OCI-LY7 (cell line): Measurements from ENCODE around the gene GGNBP2. TPM values are rescaled to one million over a fixed set of nuclear protein-coding genes. Genes with fewer than 3 reads are reported as not detected.
"Not testable (repeated sequence)": the region's sequence is repeated elsewhere in the genome, so short reads cannot be mapped to it uniquely, and the experiment has no call there.

ENCODE experiments used
- BruUV-seq: library from RNA; stranded (reverse); fragments of 400-500 nt; replicated peaks from 2 replicates; lab custom pipeline; 2021; lab: Mats Ljungman, UMichigan
- CTCF ChIA-PET: fragments of 300-600 bp; sonication (Branson Sonifier 250); formaldehyde crosslinking; loops from one replicate; lab custom pipeline; 2022; ENCODE audit warnings: antibody characterized with exemption; ENCODE audit not compliant: unreplicated experiment; lab: Charles Lee
- POLR2A ChIA-PET: fragments of 300-600 bp; sonication (Branson Sonifier 250); formaldehyde crosslinking; loops from one replicate; lab custom pipeline; 2022; ENCODE audit warnings: antibody characterized with exemption; lab: Charles Lee
- DNase-seq: peaks from one replicate; pipeline ENCODE4 v3.0.0-alpha.2; 2015; ENCODE audit warnings: low spot score
- H2AFZ ChIP-seq: fragments of 200-600 bp; sonication (generic), shearing (Covaris generic); 2 replicates; pipeline ENCODE4 v1.6.1; 2014; ENCODE audit warnings: mild to moderate bottlenecking, antibody characterized with exemption, low read length, moderate library complexity
- H3K27ac ChIP-seq: fragments of 200-600 bp; sonication (generic); 2 replicates; pipeline ENCODE4 v1.5.1; 2014; ENCODE audit warnings: mixed run types, low read depth, mild to moderate bottlenecking, moderate library complexity, low read length, inconsistent platforms; ENCODE audit not compliant: poor library complexity, severe bottlenecking
- H3K36me3 ChIP-seq: fragments of 200-600 bp; sonication (generic); 2 replicates; pipeline ENCODE4 v1.6.1; 2014; ENCODE audit warnings: mild to moderate bottlenecking, antibody characterized with exemption, low read length, moderate library complexity, mixed read lengths; ENCODE audit not compliant: insufficient read depth
- H3K4me1 ChIP-seq: fragments of 200-600 bp; sonication (generic); 2 replicates; pipeline ENCODE4 v1.5.1; 2014; ENCODE audit warnings: mild to moderate bottlenecking, low read length; ENCODE audit not compliant: insufficient read depth, poor library complexity, severe bottlenecking
- H3K4me2 ChIP-seq: fragments of 200-600 bp; sonication (generic); 2 replicates; pipeline ENCODE4 v1.6.1; 2014; ENCODE audit warnings: mild to moderate bottlenecking, low read length
- H3K4me3 ChIP-seq: fragments of 200-600 bp; sonication (generic); 2 replicates; pipeline ENCODE4 v1.5.1; 2014; ENCODE audit warnings: mild to moderate bottlenecking, low read depth, low read length; ENCODE audit not compliant: poor library complexity, severe bottlenecking
- H3K79me2 ChIP-seq: fragments of 200-600 bp; sonication (generic); 2 replicates; pipeline ENCODE4 v1.6.1; 2016; ENCODE audit warnings: low read depth, mild to moderate bottlenecking, low read length, moderate library complexity, mixed read lengths; ENCODE audit not compliant: insufficient read depth
- H3K9me2 ChIP-seq: fragments of 200-600 bp; sonication (generic); 2 replicates; pipeline ENCODE4 v1.6.1; 2016; ENCODE audit warnings: mild to moderate bottlenecking, low read length, mixed read lengths; ENCODE audit not compliant: insufficient read depth
- H3K9me3 ChIP-seq: fragments of 200-600 bp; sonication (generic); 2 replicates; pipeline ENCODE4 v1.6.1; 2014; ENCODE audit warnings: mild to moderate bottlenecking, mixed run types, low read length, mixed read lengths
- H4K20me1 ChIP-seq: fragments of 200-600 bp; sonication (generic); 2 replicates; pipeline ENCODE4 v1.6.1; 2014; ENCODE audit warnings: mild to moderate bottlenecking, antibody characterized with exemption, low read length, moderate library complexity, mixed read lengths; ENCODE audit not compliant: insufficient read depth
- CTCF ChIP-seq: fragments of 200-600 bp; sonication (generic); conservative IDR thresholded peaks from 2 replicates; pipeline ENCODE4 v1.5.1; 2014; ENCODE audit warnings: mild to moderate bottlenecking, antibody characterized with exemption, low read length, moderate library complexity, mixed read lengths
- EZH2phosphoT487 ChIP-seq: fragments of 200-600 bp; sonication (generic); IDR thresholded peaks from 2 replicates; pipeline ENCODE4 v1.6.1; 2018; ENCODE audit warnings: low read depth, borderline replicate concordance, mild to moderate bottlenecking, mixed run types, antibody characterized with exemption, low read length, moderate library complexity, mixed read lengths
- intact Hi-C: fragments of 100-400 bp; cut with micrococcal nuclease; formaldehyde crosslinking; loops from one replicate; pipeline ENCODE4 v1.10.0; 2022; ENCODE audit not compliant: unreplicated experiment
- total RNA-seq, 2 experiments: library from RNA; depleted of rRNA in 1 of 2; stranded (reverse); fragments of >200 nt in 1 of 2; shearing (Covaris generic) in 1 of 2; gene quantifications; 2 replicates each; pipeline ENCODE4 v1.2.3, GENCODE V29; 2014 to 2022

Gene GGNBP2
- total RNA-seq, 2 experiments from 2014 or later: 66.5 to 115 TPM

GRCh38 chr17:36602924-36603384 lies 58.2 kb downstream of the GGNBP2 start:
- Histone ChIP-seq H2AFZ (no peak overlapping the region), H3K4me2 (peak overlapping the region; percentile 92), H3K4me1 (peaks cover 31% of the 10 kb centered on the region), H3K4me3 (peak overlapping the region; percentile 90), H3K79me2 (peaks cover 43% of the 10 kb centered on the region), H4K20me1 (peaks cover 15% of the 10 kb centered on the region; the same call in 1 of the 2 replicates), H3K27ac (peak overlapping the region; percentile 67), H3K9me3 (no peaks in the 10 kb centered on the region), H3K9me2 (no peaks in the 10 kb centered on the region), H3K36me3 (peaks cover 32% of the 10 kb centered on the region)
- peak; percentile 82 for DNase-seq
- intact Hi-C loops: loop anchor here (1.0 to 10.0 kb wide), 4 partner anchors 23 to 1002 kb away; partner anchors contain the start of genes C17orf78 and SYNRG
- ChIA-PET CTCF (interaction anchor here (0.5 kb wide), 1 partner anchor 879 kb away, joined by 3 read pairs; no protein-coding TSS in a partner anchor), POLR2A (interaction anchor here (0.7 to 2.3 kb wide), 4 partner anchors 8 to 445 kb away, joined by 3 to 7 read pairs (median 6); no protein-coding TSS in a partner anchor)
- BruUV-seq: TSS peak; percentile 50
- peak; percentile 84 for TF ChIP-seq CTCF
- TF ChIP-seq EZH2phosphoT487: no peak

GRCh38 chr17:36605028-36605427 lies 60.3 kb downstream of the GGNBP2 start:
- CTCF ChIA-PET: not testable (repeated sequence)

GRCh38 chr17:36608280-36608679 lies 63.6 kb downstream of the GGNBP2 start:
- Histone ChIP-seq H3K4me1 (peaks cover 27% of the 10 kb centered on the region), H2AFZ (no peak overlapping the region), H3K9me3 (no peaks in the 10 kb centered on the region), H3K27ac (no peak overlapping the region), H3K4me3 (no peak overlapping the region), H3K9me2 (no peaks in the 10 kb centered on the region), H3K4me2 (no peak overlapping the region), H4K20me1 (peaks cover 20% of the 10 kb centered on the region), H3K36me3 (peaks cover 43% of the 10 kb centered on the region), H3K79me2 (peaks cover 26% of the 10 kb centered on the region)
- intact Hi-C loops: loop anchor here (10.0 kb wide), 2 partner anchors 767 to 997 kb away; partner anchors contain the start of genes C17orf78 and SYNRG
- DNase-seq: no peak
- BruUV-seq: no TSS peak
- ChIA-PET POLR2A (no interaction called here), CTCF (interaction anchor here (0.6 kb wide), 1 partner anchor 452 kb away, joined by 4 read pairs; no protein-coding TSS in a partner anchor)
- no peak for TF ChIP-seq CTCF
- TF ChIP-seq EZH2phosphoT487: no peak

More at GRCh38 chr17:36605028-36605427, 60.3 kb downstream of the GGNBP2 start:
- not testable (repeated sequence) for DNase-seq, BruUV-seq, H3K9me3 ChIP-seq, H2AFZ ChIP-seq, H3K27ac ChIP-seq, H3K9me2 ChIP-seq, H3K4me3 ChIP-seq
- peak overlapping the region; percentile 46 for H3K4me2 ChIP-seq
- H3K79me2 ChIP-seq: peaks cover 43% of the 10 kb centered on the region
- H3K4me1 ChIP-seq: peaks cover 39% of the 10 kb centered on the region
- POLR2A ChIA-PET: interaction anchor here (0.6 kb wide), 1 partner anchor 54 kb away, joined by 5 read pairs; no protein-coding TSS in a partner anchor
- peaks cover 20% of the 10 kb centered on the region for H4K20me1 ChIP-seq
- H3K36me3 ChIP-seq: peaks cover 43% of the 10 kb centered on the region
- intact Hi-C loops: loop anchor here (10.0 kb wide), 2 partner anchors 770 to 1000 kb away; partner anchors contain the start of genes C17orf78 and SYNRG
